GM18873 (cell line): ENCODE results near the gene RIC8B.

Experiments used
- ATAC-seq: cut with Tn5 transposase; IDR thresholded peaks from one replicate; pipeline ENCODE4 v1.9.1; 2021; ENCODE audit warnings: mild to moderate bottlenecking, moderate library complexity, moderate number of reproducible peaks; ENCODE audit not compliant: unreplicated experiment, low FRiP score

The RIC8B gene

GRCh38 chr12:106757623-106758348 lies 16.7 kb upstream of the RIC8B start:
- ATAC-seq, result no peak

GRCh38 chr12:106758349-106759110 lies 16.0 kb upstream of the RIC8B start:
- no peak for ATAC-seq

GRCh38 chr12:106759526-106760183 lies 14.8 kb upstream of the RIC8B start:
- ATAC-seq, result no peak

GRCh38 chr12:106760184-106760531 lies 14.3 kb upstream of the RIC8B start:
- ATAC-seq, result peak; percentile 96

- no peak for ATAC-seq
These were observed 10.3 kb upstream of the RIC8B start for GRCh38 chr12:106764220-106764619.

GRCh38 chr12:106764738-106765137 lies 9.7 kb upstream of the RIC8B start:
- ATAC-seq, result no peak

GRCh38 chr12:106766393-106766826 lies 8.1 kb upstream of the RIC8B start:
- ATAC-seq, result no peak

GRCh38 chr12:106767206-106767605 lies 7.3 kb upstream of the RIC8B start:
- no peak for ATAC-seq

- ATAC-seq, result no peak
These were observed 6.3 kb upstream of the RIC8B start for GRCh38 chr12:106767954-106768822.

- ATAC-seq, result no peak
These were observed 5.4 kb upstream of the RIC8B start for GRCh38 chr12:106769078-106769477.

GRCh38 chr12:106769546-106769945 lies 4.9 kb upstream of the RIC8B start:
- ATAC-seq, result no peak

GRCh38 chr12:106771425-106771824 lies 3.1 kb upstream of the RIC8B start:
- ATAC-seq, result no peak

GRCh38 chr12:106773286-106774004 lies 1.0 kb upstream of the RIC8B start:
- no peak for ATAC-seq

- no peak for ATAC-seq
These were observed 484 bp downstream of the RIC8B start for GRCh38 chr12:106774808-106775524.

GRCh38 chr12:106776897-106777296 lies 2.4 kb downstream of the RIC8B start:
- ATAC-seq, result no peak

GRCh38 chr12:106780010-106780631 lies 5.6 kb downstream of the RIC8B start:
- no peak for ATAC-seq

- no peak for ATAC-seq
These were observed 8.1 kb downstream of the RIC8B start for GRCh38 chr12:106782619-106783018.

- ATAC-seq, result no peak
These were observed 9.0 kb downstream of the RIC8B start for GRCh38 chr12:106783515-106783914.

GRCh38 chr12:106790020-106790419 lies 15.5 kb downstream of the RIC8B start:
- no peak for ATAC-seq
